GM12872 (cell line): ENCODE results near the gene FAM151B.

ENCODE experiments used
- CTCF ChIP-seq: IDR thresholded peaks from 3 replicates; pipeline ENCODE4 v1.5.1; 2011; ENCODE audit warnings: low read depth, mild to moderate bottlenecking, low read length, moderate library complexity; ENCODE audit not compliant: insufficient read depth

The FAM151B gene

DNA sequence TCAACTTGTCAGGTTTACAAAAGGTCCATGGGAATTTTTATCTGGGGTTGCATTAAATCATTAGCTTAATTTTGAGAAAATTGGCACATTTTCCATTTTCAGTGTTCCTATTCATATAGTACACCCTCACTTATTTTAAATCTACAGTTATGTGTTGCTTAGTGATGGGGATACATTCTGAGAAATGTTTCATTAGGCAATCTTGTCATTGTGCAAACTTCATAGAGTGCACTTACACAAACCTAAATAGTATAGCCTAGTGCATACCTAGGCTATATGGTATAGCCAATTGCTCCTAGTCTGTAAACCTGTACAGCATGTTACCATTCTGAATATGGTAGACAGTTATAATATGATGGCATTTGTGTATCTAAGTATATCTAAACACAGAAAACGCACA is 19.8 kb upstream of the FAM151B start:
- TF ChIP-seq CTCF: no peak

GRCh38 chr5:80474929-80475328 is 13.0 kb upstream of the FAM151B start:
- no peak for TF ChIP-seq CTCF

DNA sequence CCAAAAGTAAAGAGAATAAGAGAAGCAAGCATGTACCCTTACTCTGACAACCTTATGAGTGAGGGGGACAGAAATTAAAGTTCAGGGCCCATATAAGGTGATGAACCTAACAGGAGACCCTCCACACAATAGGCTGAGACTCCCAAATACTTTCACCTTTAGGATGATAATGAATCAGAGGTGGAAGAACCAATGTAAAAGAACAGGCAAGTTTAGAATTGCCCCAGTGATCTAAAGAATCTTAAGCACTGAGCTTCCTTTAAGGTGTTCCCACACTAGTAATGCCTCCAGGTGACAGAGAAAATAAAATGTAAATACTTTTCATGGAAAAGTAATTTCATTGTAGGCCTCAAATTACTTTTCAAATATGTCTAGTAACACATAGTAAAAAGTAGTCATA is 8.2 kb upstream of the FAM151B start:
- no peak for TF ChIP-seq CTCF

DNA sequence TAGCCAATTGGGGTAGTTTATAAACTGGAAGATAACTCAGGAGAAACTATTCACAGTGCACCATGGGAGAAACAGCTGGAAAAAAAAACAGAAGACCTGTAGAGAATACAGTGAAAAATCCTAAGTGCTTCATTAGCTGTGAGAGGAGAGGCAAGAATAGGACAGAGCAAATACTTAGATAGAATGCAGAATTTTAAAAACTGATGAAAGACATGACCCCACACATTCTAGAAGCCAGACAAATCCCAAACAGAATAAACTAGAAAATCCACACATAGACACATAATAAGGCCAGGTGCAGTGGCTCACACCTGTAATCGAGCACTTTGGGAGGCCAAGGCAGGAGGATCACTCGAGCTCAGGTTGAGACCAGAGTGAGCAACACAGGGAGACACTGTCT is 7.5 kb upstream of the FAM151B start:
- no peak for TF ChIP-seq CTCF

DNA sequence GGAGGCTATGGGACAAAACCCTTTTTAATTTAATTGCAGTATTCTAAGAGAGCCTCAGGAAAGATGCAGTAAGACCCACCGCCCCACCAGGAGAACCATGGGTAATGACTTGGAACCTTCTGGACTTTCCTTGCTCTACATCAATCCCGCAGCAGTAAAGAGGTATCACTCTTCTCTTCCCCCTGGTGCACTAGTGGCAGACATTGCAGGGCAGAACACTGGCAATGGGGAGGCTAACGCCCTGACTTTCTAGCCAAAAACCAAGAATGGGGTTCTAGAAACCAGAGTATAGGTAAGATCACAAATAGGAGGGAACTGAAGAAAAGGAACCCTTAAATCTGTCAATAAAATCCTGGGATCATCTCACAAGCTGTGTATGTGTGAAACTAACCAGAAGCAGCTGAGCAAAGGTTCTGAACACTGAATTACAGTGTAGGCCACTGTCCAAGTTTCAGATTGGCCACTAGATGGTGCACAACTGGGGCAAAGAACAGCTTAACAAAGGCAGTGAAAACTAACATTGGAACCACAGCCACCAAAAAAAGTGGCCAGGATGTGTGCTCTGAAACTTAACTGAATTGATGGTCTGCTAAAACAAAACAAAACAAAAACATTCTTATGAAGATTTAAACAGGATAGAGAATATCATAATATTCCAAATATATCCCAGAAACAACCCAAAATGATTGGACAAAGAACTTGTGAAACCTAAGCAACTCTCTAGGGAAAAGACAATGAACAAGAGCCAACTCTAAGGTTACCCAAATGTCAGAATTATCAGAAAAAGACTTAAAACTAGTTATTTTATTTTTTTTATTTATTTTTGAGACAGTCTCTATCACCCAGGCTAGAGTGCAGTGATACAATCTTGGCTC is 6.6 kb upstream of the FAM151B start:
- peak; percentile 89 for TF ChIP-seq CTCF

- no peak for TF ChIP-seq CTCF
These were observed 5.3 kb upstream of the FAM151B start for GRCh38 chr5:80482578-80482977.

GRCh38 chr5:80483636-80484232 is 4.2 kb upstream of the FAM151B start:
- no peak for TF ChIP-seq CTCF
